Subcutaneous adipose tissue (tissue), 4 donors: Measurements from ENCODE around the gene CTRB2. TPM values are rescaled to one million over a fixed set of nuclear protein-coding genes. Genes with fewer than 3 reads are reported as not detected.

Experiments used
- CTCF ChIP-seq: fragments of 450-650 bp; IDR thresholded peaks from one replicate; pipeline ENCODE4 v1.5.1; 2016; ENCODE audit warnings: low read depth, mild to moderate bottlenecking, control low read depth, antibody characterized with exemption, moderate library complexity
- total RNA-seq, 4 donors: library from RNA; depleted of rRNA; stranded (reverse); fragments of >200 nt; gene quantifications; one replicate each; pipeline ENCODE4 v1.1.0, GENCODE V29; 2016

Gene CTRB2
- total RNA-seq, 4 donors from 2014 or later = not detected

DNA sequence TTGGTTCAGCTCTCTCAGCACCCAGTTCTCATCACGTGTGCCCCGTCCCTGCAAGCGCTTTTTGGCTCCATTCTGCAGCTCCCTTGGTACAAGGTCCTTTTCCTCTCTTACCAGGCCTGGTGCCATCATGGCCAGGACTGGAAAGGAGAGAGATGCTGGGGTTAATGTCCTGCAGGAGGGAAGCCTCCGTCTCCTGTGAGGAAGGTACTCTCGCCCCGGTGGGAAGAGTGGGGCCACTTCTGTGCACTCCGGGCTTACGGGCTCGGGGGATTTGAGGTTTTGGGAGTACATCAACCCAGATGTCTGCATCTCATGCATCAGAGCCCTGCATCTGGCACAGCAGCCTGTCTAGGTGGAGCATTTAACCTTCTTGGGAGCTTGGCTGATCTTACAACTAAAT lies 10.1 kb downstream of the CTRB2 start:
- TF ChIP-seq CTCF = no peak

- no peak for TF ChIP-seq CTCF
Observed at GRCh38 chr16:75195811-75196790, 10.9 kb downstream of the CTRB2 start.

DNA sequence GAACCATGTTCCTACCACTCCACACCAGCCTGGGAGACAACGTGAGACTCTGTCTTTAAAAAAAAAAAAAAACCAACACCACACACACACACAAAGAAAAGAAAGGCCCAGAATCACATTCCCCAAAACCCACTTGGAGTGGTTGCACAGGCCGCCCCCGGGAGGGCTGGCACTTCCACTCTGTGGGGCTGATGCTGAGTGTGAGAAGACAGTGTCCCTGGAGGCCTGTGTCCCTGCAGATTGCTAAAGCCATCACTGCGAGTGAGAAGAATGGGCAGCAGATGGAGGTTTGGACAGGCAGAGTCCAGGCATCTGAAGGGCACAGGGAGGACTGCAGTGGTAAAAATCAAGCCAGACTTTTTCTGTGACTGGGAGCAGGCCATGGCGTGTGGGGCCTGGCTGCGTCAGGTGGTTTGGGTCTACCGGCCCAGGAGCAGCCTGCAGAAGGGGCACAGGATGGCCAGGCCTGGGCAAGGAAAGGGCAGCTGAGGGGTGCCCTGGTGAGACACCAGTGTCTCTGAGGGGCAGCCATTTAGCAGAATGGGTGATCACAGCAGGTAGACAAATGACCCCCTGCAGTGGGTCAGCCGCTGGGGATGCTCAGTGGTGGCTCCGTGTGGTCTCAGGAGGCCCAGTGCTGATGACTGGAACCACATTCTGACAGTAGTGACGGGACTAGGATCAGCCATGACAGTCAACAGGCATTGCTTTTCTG lies 13.1 kb downstream of the CTRB2 start:
- no peak for TF ChIP-seq CTCF

GRCh38 chr16:75193265-75193650 lies 13.7 kb downstream of the CTRB2 start:
- TF ChIP-seq CTCF = no peak

- no peak for TF ChIP-seq CTCF
Observed at GRCh38 chr16:75192606-75193264, 14.2 kb downstream of the CTRB2 start.

- TF ChIP-seq CTCF = no peak
Observed at GRCh38 chr16:75189638-75190245, 17.2 kb downstream of the CTRB2 start.
